Measurements from ENCODE around the gene PRPF38A. TPM values are rescaled to one million over a fixed set of nuclear protein-coding genes. Genes with fewer than 3 reads are reported as not detected.

Gene PRPF38A
- total RNA-seq, 1 donor from 2014 or later: 20.5 TPM

- intact Hi-C loops (cut with micrococcal nuclease): no loop called here
- Histone ChIP-seq H3K27me3 (ENCODE audit: low read depth) (no peaks in the 10 kb centered on the region), H3K4me3 (no peak overlapping the region), H3K36me3 (peaks cover 91% of the 10 kb centered on the region), H3K9me3 (replicated peaks) (no peaks in the 10 kb centered on the region), H3K27ac (replicated peaks) (no peak overlapping the region), H3K4me1 (peaks cover 9% of the 10 kb centered on the region)
- no peak for TF ChIP-seq CTCF (IDR thresholded peaks at IDR 0.05; ENCODE audit: borderline replicate concordance)
- no peak for DNase-seq
Measured at GRCh38 chr1:52358851-52359497, 45.4 kb upstream of the PRPF38A start.

- peaks cover 16% of the 10 kb centered on the region for H3K4me1 ChIP-seq
- H3K9me3 ChIP-seq (replicated peaks): no peaks in the 10 kb centered on the region
- no peaks in the 10 kb centered on the region for H3K27me3 ChIP-seq (ENCODE audit: low read depth)
- intact Hi-C loops (cut with micrococcal nuclease): no loop called here
- DNase-seq: no peak
- no peak overlapping the region for H3K4me3 ChIP-seq
- H3K36me3 ChIP-seq: peaks cover 81% of the 10 kb centered on the region
- no peak overlapping the region for H3K27ac ChIP-seq (replicated peaks)
- TF ChIP-seq CTCF (IDR thresholded peaks at IDR 0.05; ENCODE audit: borderline replicate concordance): no peak
Measured at GRCh38 chr1:52359676-52360594, 44.5 kb upstream of the PRPF38A start.

- TF ChIP-seq CTCF (IDR thresholded peaks at IDR 0.05; ENCODE audit: borderline replicate concordance): no peak
- Histone ChIP-seq H3K9me3 (replicated peaks) (no peaks in the 10 kb centered on the region), H3K36me3 (peaks cover 75% of the 10 kb centered on the region), H3K27me3 (ENCODE audit: low read depth) (no peaks in the 10 kb centered on the region), H3K27ac (replicated peaks) (no peak overlapping the region), H3K4me3 (no peak overlapping the region), H3K4me1 (peaks cover 17% of the 10 kb centered on the region)
- intact Hi-C loops (cut with micrococcal nuclease): no loop called here
- DNase-seq: no peak
Measured at GRCh38 chr1:52360595-52360968, 43.8 kb upstream of the PRPF38A start.

- no peaks in the 10 kb centered on the region for H3K9me3 ChIP-seq (replicated peaks)
- intact Hi-C loops (cut with micrococcal nuclease): no loop called here
- no peak for TF ChIP-seq CTCF (IDR thresholded peaks at IDR 0.05; ENCODE audit: borderline replicate concordance)
- peak overlapping the region; percentile 94 for H3K27ac ChIP-seq (replicated peaks)
- H3K27me3 ChIP-seq (ENCODE audit: low read depth): no peaks in the 10 kb centered on the region
- H3K36me3 ChIP-seq: peaks cover 37% of the 10 kb centered on the region
- peaks cover 26% of the 10 kb centered on the region for H3K4me1 ChIP-seq
- H3K4me3 ChIP-seq: peak overlapping the region; percentile 99
- DNase-seq: no peak
Measured at GRCh38 chr1:52364235-52364839, 40.1 kb upstream of the PRPF38A start.

GRCh38 chr1:52365071-52365745, 39.2 kb upstream of the PRPF38A start:
- Histone ChIP-seq H3K27me3 (ENCODE audit: low read depth) (no peaks in the 10 kb centered on the region), H3K9me3 (replicated peaks) (no peaks in the 10 kb centered on the region), H3K4me3 (peak overlapping the region; percentile 99), H3K36me3 (peaks cover 28% of the 10 kb centered on the region), H3K4me1 (peaks cover 26% of the 10 kb centered on the region), H3K27ac (replicated peaks) (peak overlapping the region; percentile 94)
- intact Hi-C loops (cut with micrococcal nuclease): no loop called here
- DNase-seq: peak; percentile 52
- no peak for TF ChIP-seq CTCF (IDR thresholded peaks at IDR 0.05; ENCODE audit: borderline replicate concordance)
